ENCODE results near the gene PODXL.

GRCh38 chr7:131546583-131547141 lies 9.8 kb downstream of the PODXL start:
- no peak for TF ChIP-seq JUND (IDR thresholded peaks at IDR 0.05; ENCODE audit: low read depth, low read length)
- no peak; the same call in 1 of the 2 replicates for TF ChIP-seq SMC3 (IDR thresholded peaks at IDR 0.05; ENCODE audit: borderline replicate concordance, low read length)
- no peak for TF ChIP-seq EZH2 (IDR thresholded peaks at IDR 0.05; ENCODE audit: borderline replicate concordance, control insufficient read depth, low read depth, low read length)
- peak; percentile 59 to 87 (median 75) for TF ChIP-seq CTCF (IDR thresholded peaks at IDR 0.05 in 2 of 3, conservative IDR thresholded peaks at IDR 0.05 in 1 of 3; ENCODE audit: control insufficient read depth in 2 of 3, extremely low read depth in 1 of 3, insufficient read depth in 1 of 3, low read depth in 3 of 3, low read length in 3 of 3)
- TF ChIP-seq BCL11A (IDR thresholded peaks at IDR 0.05; ENCODE audit: low read depth, low read length), result no peak
- TF ChIP-seq ZNF24 (IDR thresholded peaks at IDR 0.05), result no peak
- no peak for TF ChIP-seq SIN3A (IDR thresholded peaks at IDR 0.05; ENCODE audit: low read depth, low read length)
- peak; percentile 56; the same call in 1 of the 2 replicates for TF ChIP-seq JUNB (IDR thresholded peaks at IDR 0.05)
- no peak for TF ChIP-seq RFX5 (IDR thresholded peaks at IDR 0.05; ENCODE audit: low read depth, low read length)
- no peak for TF ChIP-seq SKIL (IDR thresholded peaks at IDR 0.05; ENCODE audit: low read depth, poor library complexity, severe bottlenecking)
- no peak for TF ChIP-seq POLR2A (IDR thresholded peaks at IDR 0.05; ENCODE audit: low read depth, low read length)
